ENCODE results near the gene YRDC. TPM values are rescaled to one million over a fixed set of nuclear protein-coding genes. Genes with fewer than 3 reads are reported as not detected.

YRDC gene
- total RNA-seq, 1 donor from 2014 or later = 18.6 TPM

- no peak for TF ChIP-seq CTCF (IDR thresholded peaks at IDR 0.05; ENCODE audit: unreplicated experiment)
- no peak for DNase-seq (ENCODE audit: low spot score in 2 of 2, unreplicated experiment in 2 of 2)
- peaks cover 24% of the 10 kb centered on the region for H3K27me3 Mint-ChIP-seq (ENCODE audit: low read depth)
These were observed 52.0 kb downstream of the YRDC start for GRCh38 chr1:37755951-37756560.

GRCh38 chr1:37755290-37755689, 52.7 kb downstream of the YRDC start:
- no peak overlapping the region for H3K4me3 Mint-ChIP-seq
- no peak for DNase-seq (ENCODE audit: low spot score in 2 of 2, unreplicated experiment in 2 of 2)
- no peak for TF ChIP-seq CTCF (IDR thresholded peaks at IDR 0.05; ENCODE audit: unreplicated experiment)
- H3K27ac Mint-ChIP-seq = no peak overlapping the region
- H3K4me1 Mint-ChIP-seq = no peaks in the 10 kb centered on the region
- H3K27me3 Mint-ChIP-seq (ENCODE audit: low read depth) = peaks cover 31% of the 10 kb centered on the region
- H3K9me3 Mint-ChIP-seq = no peaks in the 10 kb centered on the region
- no peaks in the 10 kb centered on the region for H3K36me3 Mint-ChIP-seq

More at GRCh38 chr1:37755951-37756560, 52.0 kb downstream of the YRDC start:
- H3K9me3 Mint-ChIP-seq = no peaks in the 10 kb centered on the region
- no peak overlapping the region for H3K4me3 Mint-ChIP-seq
- no peak overlapping the region for H3K27ac Mint-ChIP-seq
- H3K4me1 Mint-ChIP-seq = no peaks in the 10 kb centered on the region
- H3K36me3 Mint-ChIP-seq = no peaks in the 10 kb centered on the region

- H3K36me3 Mint-ChIP-seq = no peaks in the 10 kb centered on the region
- H3K27me3 Mint-ChIP-seq (ENCODE audit: low read depth) = peaks cover 46% of the 10 kb centered on the region
- no peak for TF ChIP-seq CTCF (IDR thresholded peaks at IDR 0.05; ENCODE audit: unreplicated experiment)
- H3K9me3 Mint-ChIP-seq = no peaks in the 10 kb centered on the region
- DNase-seq (ENCODE audit: low spot score in 2 of 2, unreplicated experiment in 2 of 2) = no peak
- peak overlapping the region; percentile 51 for H3K4me3 Mint-ChIP-seq
- H3K4me1 Mint-ChIP-seq = no peaks in the 10 kb centered on the region
- H3K27ac Mint-ChIP-seq = no peak overlapping the region
These were observed 54.3 kb downstream of the YRDC start for GRCh38 chr1:37753473-37754321.

Other genes with a start within 250 kb of the YRDC start
- 59.3 to 61.8 TPM (median 61.1 TPM) in 3 replicates for gene GNL2, start 212.3 kb downstream of the YRDC start, total RNA-seq
- 0.20 to 0.51 TPM (median 0.43 TPM) in 3 replicates for gene RSPO1, start 173.3 kb downstream of the YRDC start, total RNA-seq
- 12.8 to 14.6 TPM (median 13.5 TPM) in 3 replicates for gene CDCA8, start 115.7 kb downstream of the YRDC start, total RNA-seq
- gene EPHA10, start 43.1 kb downstream of the YRDC start, total RNA-seq = 0.18 to 0.25 TPM (median 0.24 TPM) in 3 replicates
- gene MANEAL, start 14.4 kb downstream of the YRDC start, total RNA-seq = 1.4 to 1.8 TPM (median 1.8 TPM) in 3 replicates
- 36.8 to 42.4 TPM (median 41.0 TPM) in 3 replicates for gene C1orf122, start 418 bp downstream of the YRDC start, total RNA-seq
- gene MTF1, start 51.4 kb upstream of the YRDC start, total RNA-seq = 12.8 to 18.0 TPM (median 14.3 TPM) in 3 replicates
- 20.7 to 21.5 TPM (median 20.9 TPM) in 3 replicates for gene INPP5B, start 138.8 kb upstream of the YRDC start, total RNA-seq
- gene SF3A3, start 181.8 kb upstream of the YRDC start, total RNA-seq = 69.8 to 82.2 TPM (median 80.7 TPM) in 3 replicates
- 46.1 to 50.6 TPM (median 46.2 TPM) in 3 replicates for gene FHL3, start 197.3 kb upstream of the YRDC start, total RNA-seq
- 32.3 to 37.2 TPM (median 36.5 TPM) in 3 replicates for gene UTP11, start 204.5 kb upstream of the YRDC start, total RNA-seq
- 0.16 to 0.45 TPM (median 0.29 TPM) in 3 replicates for gene POU3F1, start 238.6 kb upstream of the YRDC start, total RNA-seq

Measured in mesothelial cell of epicardium (in vitro differentiated cells).